Activated T-helper 1 cell treated with anti-CD3 and anti-CD28 coated beads, Interleukin-12 subunit alpha, Interleukin-12 subunit beta, Interleukin-2, Interleukin-4 antibody, amounts not matched to agents 30 ng/mL and 10 ng/mL and 1 ng/mL, durations not matched to agents 14 hours and 24 hours and 36 hours (primary cell): ENCODE results near the gene ELFN1. TPM values are rescaled to one million over a fixed set of nuclear protein-coding genes. Genes with fewer than 3 reads are reported as not detected.

Experiments used
- DNase-seq: peaks from one replicate; pipeline ENCODE4 v3.0.0; 2021; ENCODE audit warnings: low spot score
- H3K27ac Mint-ChIP-seq: one replicate; pipeline ENCODE4 v1.8.0; 2021; ENCODE audit warnings: mild to moderate bottlenecking, mixed read lengths
- H3K27me3 Mint-ChIP-seq: one replicate; pipeline ENCODE4 v1.8.0; 2022; ENCODE audit warnings: mild to moderate bottlenecking, moderate library complexity, mixed read lengths; ENCODE audit not compliant: insufficient read depth
- H3K36me3 Mint-ChIP-seq: one replicate; pipeline ENCODE4 v1.8.0; 2021; ENCODE audit warnings: low read depth, mixed read lengths
- H3K4me1 Mint-ChIP-seq: one replicate; pipeline ENCODE4 v1.8.0; 2021; ENCODE audit warnings: low read depth, mixed read lengths
- H3K4me3 Mint-ChIP-seq: one replicate; pipeline ENCODE4 v1.8.0; 2021; ENCODE audit warnings: mild to moderate bottlenecking, moderate library complexity, mixed read lengths
- H3K9me3 Mint-ChIP-seq: one replicate; pipeline ENCODE4 v1.8.0; 2021; ENCODE audit warnings: mixed read lengths
- intact Hi-C: fragments of 100-400 bp; cut with micrococcal nuclease; formaldehyde crosslinking; loops from one replicate; pipeline ENCODE4 v1.15.1; 2024
- total RNA-seq: library from RNA; stranded (reverse); gene quantifications from 2 replicates; pipeline ENCODE4 v1.2.3, GENCODE V29; 2022

Gene ELFN1
- total RNA-seq, 1 donor from 2014 or later = not detected

DNA sequence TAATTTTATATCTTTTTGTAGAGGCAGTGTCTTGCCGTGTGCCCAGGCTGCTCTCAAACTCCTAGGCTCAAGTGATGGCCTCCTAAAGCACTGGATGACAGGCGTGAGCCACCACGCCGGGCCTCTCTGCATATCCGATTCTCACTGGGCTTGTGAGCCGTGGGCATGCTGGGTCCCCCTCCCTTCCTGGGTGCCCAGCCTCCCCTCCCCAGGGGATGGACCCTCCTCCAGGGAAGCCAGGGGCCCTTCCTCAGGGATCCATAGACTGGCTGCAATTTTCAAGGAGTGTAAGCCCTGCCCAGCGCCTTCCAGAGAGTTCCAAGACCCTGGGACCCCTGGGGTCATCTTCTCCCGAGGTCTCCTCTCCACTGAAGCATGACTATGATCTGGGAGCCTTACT, 23.7 kb upstream of the ELFN1 start:
- no peak overlapping the region for H3K27ac Mint-ChIP-seq
- H3K36me3 Mint-ChIP-seq = no peaks in the 10 kb centered on the region
- H3K4me1 Mint-ChIP-seq = no peaks in the 10 kb centered on the region
- intact Hi-C loops = no loop called here
- no peaks in the 10 kb centered on the region for H3K9me3 Mint-ChIP-seq
- H3K27me3 Mint-ChIP-seq = peaks cover 2% of the 10 kb centered on the region
- H3K4me3 Mint-ChIP-seq = no peak overlapping the region
- no peak for DNase-seq

GRCh38 chr7:1646957-1647891, 22.9 kb upstream of the ELFN1 start:
- intact Hi-C loops = no loop called here
- Mint-ChIP-seq H3K4me1 (no peaks in the 10 kb centered on the region), H3K27ac (no peak overlapping the region), H3K9me3 (no peaks in the 10 kb centered on the region), H3K4me3 (no peak overlapping the region), H3K27me3 (peaks cover 2% of the 10 kb centered on the region), H3K36me3 (no peaks in the 10 kb centered on the region)
- no peak for DNase-seq

GRCh38 chr7:1647961-1648672, 22.0 kb upstream of the ELFN1 start:
- Mint-ChIP-seq H3K9me3 (no peaks in the 10 kb centered on the region), H3K4me3 (no peak overlapping the region), H3K4me1 (no peaks in the 10 kb centered on the region), H3K27ac (no peak overlapping the region), H3K36me3 (no peaks in the 10 kb centered on the region), H3K27me3 (no peaks in the 10 kb centered on the region)
- intact Hi-C loops = no loop called here
- no peak for DNase-seq

- no peak overlapping the region for H3K4me3 Mint-ChIP-seq
- H3K9me3 Mint-ChIP-seq = no peaks in the 10 kb centered on the region
- no peaks in the 10 kb centered on the region for H3K36me3 Mint-ChIP-seq
These were observed 20.2 kb upstream of the ELFN1 start for GRCh38 chr7:1649751-1650326.

GRCh38 chr7:1650363-1651030, 19.6 kb upstream of the ELFN1 start:
- Mint-ChIP-seq H3K4me3 (no peak overlapping the region), H3K27me3 (no peaks in the 10 kb centered on the region), H3K27ac (no peak overlapping the region), H3K9me3 (no peaks in the 10 kb centered on the region), H3K36me3 (no peaks in the 10 kb centered on the region), H3K4me1 (no peaks in the 10 kb centered on the region)
- intact Hi-C loops = no loop called here
- DNase-seq = no peak

More at GRCh38 chr7:1649751-1650326, 20.2 kb upstream of the ELFN1 start:
- intact Hi-C loops = no loop called here
- no peaks in the 10 kb centered on the region for H3K4me1 Mint-ChIP-seq
- H3K27ac Mint-ChIP-seq = no peak overlapping the region
- no peaks in the 10 kb centered on the region for H3K27me3 Mint-ChIP-seq
- no peak for DNase-seq

- no peak overlapping the region for H3K27ac Mint-ChIP-seq
- no peaks in the 10 kb centered on the region for H3K36me3 Mint-ChIP-seq
- no peaks in the 10 kb centered on the region for H3K4me1 Mint-ChIP-seq
- no peak for DNase-seq
- H3K27me3 Mint-ChIP-seq = no peaks in the 10 kb centered on the region
- H3K4me3 Mint-ChIP-seq = no peak overlapping the region
- intact Hi-C loops = no loop called here
- H3K9me3 Mint-ChIP-seq = no peaks in the 10 kb centered on the region
These were observed 19.0 kb upstream of the ELFN1 start for GRCh38 chr7:1651031-1651446.

DNA sequence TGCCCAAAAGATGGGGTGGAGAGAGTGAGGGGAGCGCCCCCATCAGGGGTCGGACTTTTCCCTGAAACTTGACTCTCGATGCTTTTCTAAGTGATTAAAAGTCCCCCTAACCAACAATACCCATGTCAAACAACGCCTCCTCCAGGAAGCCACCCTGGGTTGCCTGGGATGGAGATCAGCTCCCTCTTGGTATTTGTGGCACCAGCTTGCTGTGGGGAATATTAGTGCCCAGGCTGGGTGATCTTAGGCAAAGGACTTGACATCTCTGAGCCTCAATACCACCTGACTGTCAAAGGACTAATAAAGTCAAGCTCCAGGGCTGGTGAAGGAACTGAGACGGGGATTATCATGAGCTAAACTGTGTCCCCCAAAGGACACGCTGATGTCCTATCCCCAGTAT, 18.2 kb upstream of the ELFN1 start:
- no peak for DNase-seq
- Mint-ChIP-seq H3K4me3 (no peak overlapping the region), H3K27ac (no peak overlapping the region), H3K27me3 (peaks cover 1% of the 10 kb centered on the region), H3K36me3 (no peaks in the 10 kb centered on the region), H3K9me3 (no peaks in the 10 kb centered on the region), H3K4me1 (no peaks in the 10 kb centered on the region)
- intact Hi-C loops = no loop called here

GRCh38 chr7:1653500-1653899, 16.6 kb upstream of the ELFN1 start:
- no peak for DNase-seq
- Mint-ChIP-seq H3K27ac (no peak overlapping the region), H3K4me1 (no peaks in the 10 kb centered on the region), H3K27me3 (peaks cover 5% of the 10 kb centered on the region), H3K9me3 (no peaks in the 10 kb centered on the region), H3K4me3 (no peak overlapping the region), H3K36me3 (no peaks in the 10 kb centered on the region)
- intact Hi-C loops = no loop called here

- Mint-ChIP-seq H3K4me1 (no peaks in the 10 kb centered on the region), H3K36me3 (no peaks in the 10 kb centered on the region), H3K27me3 (peaks cover 5% of the 10 kb centered on the region), H3K9me3 (no peaks in the 10 kb centered on the region), H3K4me3 (no peak overlapping the region), H3K27ac (no peak overlapping the region)
- intact Hi-C loops = no loop called here
- DNase-seq = no peak
These were observed 16.0 kb upstream of the ELFN1 start for GRCh38 chr7:1654111-1654510.

DNA sequence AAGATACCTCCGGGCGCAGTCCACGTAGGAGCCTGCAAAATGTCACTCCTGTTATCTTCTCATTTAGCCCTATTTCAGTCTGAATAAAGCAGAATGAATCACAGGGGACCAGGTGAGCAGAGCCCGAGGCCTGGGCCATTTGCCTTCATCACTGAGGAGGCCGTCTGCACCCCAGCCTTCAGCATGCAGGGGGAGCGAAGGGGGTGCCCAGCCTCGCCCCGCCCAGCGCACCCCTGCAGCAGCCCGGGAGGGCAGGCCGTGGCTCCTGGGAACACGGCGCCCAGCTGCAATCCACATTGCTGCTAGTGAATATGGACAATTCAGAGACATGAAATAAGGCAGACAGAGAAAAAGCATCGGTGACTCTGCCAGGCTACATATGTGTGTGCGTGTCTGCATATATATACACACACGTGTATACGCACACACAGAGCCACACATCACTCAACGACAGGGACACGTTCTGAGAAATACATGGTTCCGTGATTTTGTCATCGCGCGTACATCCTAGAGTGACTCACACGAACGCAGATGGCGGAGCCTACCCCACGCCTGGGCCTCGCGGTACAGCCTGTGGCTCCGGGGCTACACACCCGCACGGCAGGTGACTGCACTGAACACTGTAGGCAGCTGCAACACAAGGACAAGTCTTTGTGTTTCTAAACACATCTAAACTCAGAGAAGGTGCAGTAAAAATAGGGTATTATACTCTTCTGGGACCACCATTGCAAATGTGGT, 15.2 kb upstream of the ELFN1 start:
- DNase-seq = no peak
- intact Hi-C loops = no loop called here
- Mint-ChIP-seq H3K27me3 (peaks cover 5% of the 10 kb centered on the region), H3K9me3 (no peaks in the 10 kb centered on the region), H3K36me3 (no peaks in the 10 kb centered on the region), H3K4me3 (no peak overlapping the region), H3K27ac (no peak overlapping the region), H3K4me1 (no peaks in the 10 kb centered on the region)

GRCh38 chr7:1659696-1660095, 10.4 kb upstream of the ELFN1 start:
- H3K27me3 Mint-ChIP-seq = peaks cover 30% of the 10 kb centered on the region
- intact Hi-C loops = no loop called here

GRCh38 chr7:1661461-1661860, 8.6 kb upstream of the ELFN1 start:
- Mint-ChIP-seq H3K27ac (no peak overlapping the region), H3K36me3 (no peaks in the 10 kb centered on the region), H3K27me3 (peaks cover 30% of the 10 kb centered on the region), H3K9me3 (no peaks in the 10 kb centered on the region), H3K4me3 (no peak overlapping the region), H3K4me1 (no peaks in the 10 kb centered on the region)
- intact Hi-C loops = no loop called here
- no peak for DNase-seq

More at GRCh38 chr7:1659696-1660095, 10.4 kb upstream of the ELFN1 start:
- Mint-ChIP-seq H3K4me3 (no peak overlapping the region), H3K36me3 (no peaks in the 10 kb centered on the region), H3K9me3 (no peaks in the 10 kb centered on the region), H3K4me1 (no peaks in the 10 kb centered on the region), H3K27ac (no peak overlapping the region)
- DNase-seq = no peak
